Breast epithelium (tissue), 3 donors: ENCODE results near the gene MFAP3L.

ENCODE experiments used
- CTCF ChIP-seq, 3 donors: fragments of 450-650 bp; IDR thresholded peaks; one replicate each; pipeline ENCODE4 v1.5.1; 2016 to 2017; ENCODE audit warnings: antibody characterized with exemption in 3 of 3, mild to moderate bottlenecking in 3 of 3, moderate library complexity in 3 of 3
- POLR2A ChIP-seq: fragments of 450-650 bp; IDR thresholded peaks from one replicate; pipeline ENCODE4 v1.6.1; 2016; ENCODE audit warnings: antibody characterized with exemption, mild to moderate bottlenecking, moderate library complexity
- POLR2AphosphoS5 ChIP-seq, 3 donors: sonication (generic); formaldehyde crosslinking; IDR thresholded peaks; one replicate each; pipeline ENCODE4 v1.6.1; 2017; ENCODE audit warnings: antibody characterized with exemption in 3 of 3

- no peak for TF ChIP-seq CTCF (IDR thresholded peaks at IDR 0.05)
- TF ChIP-seq POLR2A = no peak
- TF ChIP-seq POLR2AphosphoS5 (IDR thresholded peaks at IDR 0.05) = no peak
Measured at GRCh38 chr4:169976951-169977350, 49.2 kb downstream of the MFAP3L start.
